Lower lobe of right lung (tissue), 2 donors: ENCODE data around the gene NEK1. TPM values are rescaled to one million over a fixed set of nuclear protein-coding genes. Genes with fewer than 3 reads are reported as not detected.
A peak's percentile ranks its signal among the peaks of the same experiment; 100 is the strongest.

Experiments
- ATAC-seq, 2 donors: fragments of 200-7000 bp; cut with Tn5 transposase; one replicate each; pipeline ENCODE4 v1.9.1; 2020 to 2022; ENCODE audit warnings: mild to moderate bottlenecking in 2 of 2, moderate library complexity in 2 of 2
- DNase-seq: peaks from one replicate; pipeline ENCODE4 v3.0.0-alpha.2; 2020
- H3K27ac ChIP-seq: fragments of 200-600 bp; one replicate; pipeline ENCODE4 v1.8.0; 2022
- H3K27me3 ChIP-seq: fragments of 200-600 bp; one replicate; pipeline ENCODE4 v1.8.0; 2022; ENCODE audit warnings: low read depth
- H3K36me3 ChIP-seq: fragments of 200-600 bp; one replicate; pipeline ENCODE4 v1.8.0; 2022; ENCODE audit warnings: mild to moderate bottlenecking
- H3K4me1 ChIP-seq: fragments of 200-600 bp; one replicate; pipeline ENCODE4 v1.8.0; 2022
- H3K4me3 ChIP-seq: fragments of 200-600 bp; one replicate; pipeline ENCODE4 v1.8.0; 2022; ENCODE audit warnings: mild to moderate bottlenecking
- H3K9me3 ChIP-seq: fragments of 200-600 bp; one replicate; pipeline ENCODE4 v1.8.0; 2022
- CTCF ChIP-seq: fragments of 200-600 bp; IDR thresholded peaks from one replicate; pipeline ENCODE4 v1.8.0; 2022; ENCODE audit warnings: antibody characterized with exemption, mild to moderate bottlenecking
- intact Hi-C: fragments of 100-400 bp; cut with DNase I; formaldehyde crosslinking; loops from one replicate; pipeline ENCODE4 v1.11.0; 2022
- total RNA-seq: library from RNA; stranded (reverse); fragmentation: NEBNext Ultra II Directional; extraction: Animal tissue kit (Norgen Biotek cat#: 25700); gene quantifications from one replicate; pipeline ENCODE4 v1.2.1, GENCODE V29; 2021
- donor health status: DM: no; HTN: yes; CAD: no; lungs with severe emphysema.

The NEK1 gene
- total RNA-seq, 1 donor from 2014 or later = 12.1 TPM

- H3K4me3 ChIP-seq = peak within 1 kb of the TSS; percentile 68
- peak; percentile 11 for TF ChIP-seq CTCF
- peak within 1 kb of the TSS; percentile 92 for H3K27ac ChIP-seq
- intact Hi-C loops = no loop called here
- ATAC-seq (peak; percentile 99 to 100), DNase-seq (peak; percentile 99)
- peaks cover 31% of the 10 kb centered on the region for H3K4me1 ChIP-seq
- no peaks in the 10 kb centered on the region for H3K9me3 ChIP-seq
- no peaks in the 10 kb centered on the region for H3K36me3 ChIP-seq
- H3K27me3 ChIP-seq = no peaks in the 10 kb centered on the region
Measured at GRCh38 chr4:169619958-169620879, 7.8 kb upstream of the NEK1 start, which contains the start of gene CLCN3. TSS of gene CLCN3 (plus strand) at chr4:169620578. CDS start at chr4:169635929, 15,351 bp downstream.

GRCh38 chr4:169619518-169619957 lies 7.2 kb upstream of the NEK1 start:
- intact Hi-C loops = no loop called here

GRCh38 chr4:169618986-169619385 lies 6.6 kb upstream of the NEK1 start:
- peaks cover 31% of the 10 kb centered on the region for H3K4me1 ChIP-seq
- H3K4me3 ChIP-seq = peak overlapping the region; percentile 68
- H3K36me3 ChIP-seq = no peaks in the 10 kb centered on the region
- H3K27ac ChIP-seq = peak overlapping the region; percentile 92
- intact Hi-C loops = no loop called here
- H3K9me3 ChIP-seq = no peaks in the 10 kb centered on the region
- ATAC-seq = no peak
- DNase-seq = no peak
- TF ChIP-seq CTCF = no peak
- H3K27me3 ChIP-seq = no peaks in the 10 kb centered on the region

More at GRCh38 chr4:169619518-169619957, 7.2 kb upstream of the NEK1 start:
- ATAC-seq (peak; percentile 74 to 82), DNase-seq (no peak)
- Histone ChIP-seq H3K4me1 (peaks cover 31% of the 10 kb centered on the region), H3K27me3 (no peaks in the 10 kb centered on the region), H3K4me3 (peak overlapping the region; percentile 68), H3K9me3 (no peaks in the 10 kb centered on the region), H3K27ac (peak overlapping the region; percentile 92), H3K36me3 (no peaks in the 10 kb centered on the region)
- TF ChIP-seq CTCF = peak; percentile 51

GRCh38 chr4:169618286-169618685 lies 5.9 kb upstream of the NEK1 start:
- H3K9me3 ChIP-seq = no peaks in the 10 kb centered on the region
- H3K27ac ChIP-seq = no peak overlapping the region
- intact Hi-C loops = no loop called here
- ATAC-seq (no peak), DNase-seq (no peak)
- no peak overlapping the region for H3K4me3 ChIP-seq
- no peaks in the 10 kb centered on the region for H3K36me3 ChIP-seq
- TF ChIP-seq CTCF = no peak
- peaks cover 32% of the 10 kb centered on the region for H3K4me1 ChIP-seq
- no peaks in the 10 kb centered on the region for H3K27me3 ChIP-seq

GRCh38 chr4:169617306-169617705 lies 4.9 kb upstream of the NEK1 start:
- Histone ChIP-seq H3K4me3 (no peak overlapping the region), H3K36me3 (no peaks in the 10 kb centered on the region), H3K27me3 (no peaks in the 10 kb centered on the region), H3K4me1 (peaks cover 27% of the 10 kb centered on the region), H3K9me3 (no peaks in the 10 kb centered on the region), H3K27ac (no peak overlapping the region)
- intact Hi-C loops = no loop called here
- no peak for TF ChIP-seq CTCF
- no peak for DNase-seq
- no peak for ATAC-seq
